GM19351 (cell line): ENCODE results near the gene CXCL1.

Experiments
- ATAC-seq: cut with Tn5 transposase; IDR thresholded peaks from one replicate; pipeline ENCODE4 v1.9.1; 2021; ENCODE audit warnings: mild to moderate bottlenecking, moderate library complexity; ENCODE audit not compliant: unreplicated experiment

The CXCL1 gene

DNA sequence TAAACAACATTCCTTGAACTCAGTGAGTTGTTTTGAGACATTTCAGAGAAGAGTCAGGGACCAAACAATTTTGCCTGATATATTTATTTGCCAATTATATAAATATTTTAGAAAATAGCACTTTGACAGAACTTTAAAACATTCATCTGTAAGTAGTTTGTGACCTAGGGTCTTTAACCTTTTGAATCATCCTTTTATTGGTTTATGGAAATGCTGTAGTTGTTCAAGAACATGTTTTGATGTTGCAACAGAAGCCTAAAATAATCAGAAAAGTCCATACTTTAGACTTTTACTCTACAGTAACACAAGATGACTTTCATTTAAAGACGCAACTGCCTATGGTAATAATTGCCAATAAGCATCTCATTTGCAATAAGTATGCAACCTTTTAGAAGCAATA, 43.0 kb downstream of the CXCL1 start:
- no peak for ATAC-seq

DNA sequence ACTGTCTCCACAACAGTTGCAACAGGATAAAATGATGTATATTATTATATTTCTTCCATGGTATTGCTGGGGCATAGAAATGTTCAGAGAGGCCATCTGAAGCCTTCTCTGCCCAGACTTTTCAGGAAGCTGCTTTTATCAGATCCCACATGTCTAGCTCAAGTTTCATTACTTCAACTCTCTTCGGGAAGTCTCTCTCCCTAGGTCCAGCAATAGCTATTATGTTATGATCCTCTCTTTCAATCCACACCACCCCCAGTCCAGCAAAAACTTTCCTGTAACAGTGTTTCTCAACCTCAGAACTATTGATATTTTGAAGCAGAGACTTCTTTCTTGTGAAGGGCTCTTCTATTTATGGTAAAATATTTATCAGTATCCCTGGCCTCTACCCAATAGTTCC, 44.9 kb downstream of the CXCL1 start:
- no peak for ATAC-seq

DNA sequence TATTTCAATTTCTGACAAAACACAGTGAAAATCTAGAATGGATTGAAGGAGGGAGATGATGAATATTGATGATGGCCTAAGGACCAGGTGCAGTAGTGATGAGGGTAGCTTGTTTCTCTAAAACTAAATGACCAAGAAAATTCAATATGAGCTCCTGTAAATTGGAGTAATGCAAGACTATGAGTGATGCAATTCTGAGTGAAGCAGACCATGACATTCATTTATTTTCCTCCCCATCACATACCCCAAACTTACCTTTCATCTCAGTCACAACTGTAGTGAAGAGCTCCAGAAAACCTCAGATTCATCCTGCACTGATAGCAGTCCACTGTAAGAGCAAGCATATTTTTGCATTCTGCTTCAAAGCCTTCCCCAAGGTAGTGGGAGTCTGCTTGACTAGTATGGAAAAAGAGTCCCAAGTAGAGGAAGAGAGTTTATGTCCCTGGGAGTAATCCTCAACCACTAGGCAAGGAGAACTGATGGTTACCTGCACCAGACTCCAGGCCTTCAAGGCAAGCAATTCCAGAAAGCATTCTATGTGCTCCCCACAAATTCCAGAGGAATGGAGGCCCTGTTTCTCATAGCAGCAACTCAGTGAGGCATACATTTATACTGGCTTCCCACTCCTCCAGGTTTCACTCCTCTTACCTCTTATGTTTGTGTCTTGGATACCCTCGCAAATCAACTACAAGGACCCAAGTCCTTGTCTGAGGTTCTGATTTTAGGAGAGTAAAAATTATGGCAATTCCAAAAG, 47.2 kb downstream of the CXCL1 start:
- ATAC-seq: no peak

DNA sequence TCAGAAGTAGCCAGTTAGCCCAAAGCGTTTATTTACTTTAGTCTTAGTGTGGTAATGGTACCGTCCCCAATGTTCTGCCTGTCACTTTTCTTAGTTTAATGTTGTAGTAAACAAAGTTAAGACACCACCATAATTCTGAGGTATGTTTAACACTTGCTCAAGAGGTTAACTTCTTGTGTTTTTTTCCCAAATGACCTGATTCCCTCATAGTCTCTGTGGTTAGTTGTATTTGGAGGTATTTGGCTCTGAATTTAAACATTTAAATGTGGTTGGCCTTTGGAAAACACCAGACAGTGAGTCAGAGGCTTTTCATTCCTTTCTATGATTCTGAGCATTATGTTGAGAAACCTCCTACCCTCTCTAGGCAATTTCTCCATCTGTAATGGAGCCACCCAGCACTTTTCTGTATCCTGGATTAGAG, 47.9 kb downstream of the CXCL1 start:
- no peak for ATAC-seq

DNA sequence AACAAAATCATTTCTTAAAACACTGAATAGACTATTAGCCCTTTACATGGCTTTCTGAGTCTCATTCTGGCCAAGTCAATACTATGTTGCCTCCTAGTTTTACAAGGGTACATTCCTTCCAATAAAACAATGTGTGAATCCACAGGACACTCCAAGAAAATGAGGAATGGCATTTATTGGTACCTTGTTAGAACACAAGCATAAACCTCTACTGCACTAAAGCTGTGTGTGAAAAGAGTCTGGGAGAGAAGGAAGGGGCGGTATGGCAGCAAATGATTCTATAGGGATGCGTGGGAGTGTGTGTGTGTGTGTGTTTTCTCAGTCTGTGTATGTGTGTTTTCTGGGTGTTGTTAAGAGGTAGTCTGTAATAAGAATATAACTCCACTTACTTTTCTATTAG, 48.9 kb downstream of the CXCL1 start:
- no peak for ATAC-seq

DNA sequence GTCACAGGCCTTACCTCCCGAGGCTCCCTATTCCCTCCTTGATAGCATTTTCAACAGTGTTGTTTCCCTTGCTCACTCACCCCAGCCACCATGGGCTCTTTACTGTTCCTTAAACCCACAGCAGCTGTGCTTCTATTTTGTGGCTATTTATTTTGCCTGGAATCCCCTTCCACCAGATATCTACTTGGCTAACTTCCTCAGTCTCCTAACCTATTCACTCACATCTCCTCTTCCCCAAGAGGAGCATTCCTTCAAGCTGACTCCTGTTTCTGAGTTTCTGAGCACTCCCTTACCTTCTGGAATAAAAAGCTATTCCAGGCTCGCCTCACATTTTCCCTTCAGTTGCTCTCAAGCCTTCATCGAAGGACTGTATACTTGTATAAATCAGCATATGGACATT, 50.5 kb downstream of the CXCL1 start:
- ATAC-seq: no peak
